Right renal pelvis (tissue), 4 donors: ENCODE data around the gene CCDC7. TPM values are rescaled to one million over a fixed set of nuclear protein-coding genes. Genes with fewer than 3 reads are reported as not detected.

ENCODE experiments used
- DNase-seq, 4 donors: peaks; one replicate each; pipeline ENCODE4 v3.0.0-alpha.2; 2013; ENCODE audit warnings: low read depth in 4 of 4, low spot score in 3 of 4, missing footprints in 1 of 4
- polyA plus RNA-seq, 4 donors: library from polyadenylated mRNA; unstranded; fragments of 120-200 nt; gene quantifications; one replicate each; pipeline ENCODE4 v1.2.1, GENCODE V29; 2013; ENCODE audit not compliant: insufficient read length in 4 of 4

The CCDC7 gene
- polyA plus RNA-seq, 4 donors: 3.9 to 6.6 (median 5.4) TPM

DNA sequence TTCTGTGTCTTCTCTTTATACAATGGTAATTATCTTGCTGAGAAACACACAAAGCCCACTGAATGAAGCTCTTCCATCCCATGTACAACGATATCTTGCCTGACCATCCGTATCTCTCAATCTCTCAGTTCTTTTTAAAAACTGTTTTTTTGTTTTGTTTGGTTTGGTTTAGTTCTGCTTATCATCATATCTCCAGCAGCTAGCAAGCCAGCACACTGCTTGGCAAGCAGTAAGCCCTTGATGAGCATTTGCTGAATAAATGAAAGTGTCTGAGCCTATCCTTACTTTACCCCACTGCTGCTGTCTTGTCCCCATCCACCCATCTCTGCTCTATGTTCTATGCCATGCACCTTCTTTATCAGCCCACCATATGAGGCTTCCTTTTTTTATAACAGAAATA, 477.9 kb downstream of the CCDC7 start:
- no peak for DNase-seq

Other genes with a start within 250 kb of the CCDC7 start
- 10 to 100 TPM; 55.9 to 75.3 (median 66.4) TPM for gene EPC1, start 99.0 kb upstream of the CCDC7 start, polyA plus RNA-seq